HEK293 (cell line): ENCODE results near the gene CRIM1.

Experiments used
- CTCF ChIA-PET: fragments of 350-600 bp; formaldehyde crosslinking; extraction: SDS; loops from one replicate; lab custom pipeline; 2021; ENCODE audit warnings: antibody characterized with exemption; lab: Yijun Ruan, JAX
- POLR2A ChIA-PET: fragments of 300-600 bp; formaldehyde crosslinking; extraction: SDS; loops from one replicate; lab custom pipeline; 2020; ENCODE audit warnings: antibody characterized with exemption, inconsistent platforms; lab: Yijun Ruan, JAX
- H3K27ac ChIP-seq: fragments of 200-500 bp; sonication (Bioruptor generic); 2 replicates; pipeline ENCODE4 v1.5.1; 2014; ENCODE audit warnings: low read depth, low read length, control low read depth, inconsistent platforms; ENCODE audit errors: extremely low read depth
- H3K36me3 ChIP-seq, 2 experiments: fragments of 200-500 bp in 1 of 2; sonication (Bioruptor generic) in 1 of 2; 1 replicate in 1 of 2; 2 replicates in 1 of 2; pipeline ENCODE4 v1.5.1; 2014 to 2017; ENCODE audit warnings: inconsistent platforms in 2 of 2, low read length in 2 of 2; ENCODE audit not compliant: control insufficient read depth in 2 of 2, insufficient read depth in 1 of 2
- H3K4me1 ChIP-seq: fragments of 200-500 bp; sonication (Bioruptor generic); 2 replicates; pipeline ENCODE4 v1.5.1; 2014; ENCODE audit warnings: mild to moderate bottlenecking, low read length, inconsistent platforms; ENCODE audit not compliant: control insufficient read depth, insufficient read depth
- H3K4me3 ChIP-seq: 2 replicates; pipeline ENCODE4 v1.5.1; 2011; ENCODE audit warnings: low read depth, mild to moderate bottlenecking, control low read depth, low read length, moderate library complexity
- H3K9me3 ChIP-seq: fragments of 200-500 bp; sonication (Bioruptor generic); 2 replicates; pipeline ENCODE4 v1.5.1; 2014; ENCODE audit warnings: low read depth, low read length, inconsistent platforms; ENCODE audit not compliant: control insufficient read depth, insufficient read depth
- HOXD13 ChIP-seq: sonication (generic); formaldehyde crosslinking; IDR thresholded peaks from 2 replicates; pipeline ENCODE4 v1.8.0; 2022; ENCODE audit warnings: missing genetic modification reagents, borderline replicate concordance
- MEIS1 ChIP-seq: sonication (generic); formaldehyde crosslinking; IDR thresholded peaks from 2 replicates; pipeline ENCODE4 v1.8.1; 2022; ENCODE audit warnings: missing genetic modification reagents, mild to moderate bottlenecking, borderline replicate concordance
- MYNN ChIP-seq: fragments of 450-650 bp; formaldehyde crosslinking; IDR thresholded peaks from 2 replicates; pipeline ENCODE4 v1.5.1; 2016; ENCODE audit warnings: missing biosample characterization, missing genetic modification characterization, borderline replicate concordance
- SALL2 ChIP-seq: fragments of 450-650 bp; formaldehyde crosslinking; IDR thresholded peaks from 2 replicates; pipeline ENCODE4 v1.5.0; 2017; ENCODE audit warnings: missing biosample characterization, mild to moderate bottlenecking, missing genetic modification characterization, borderline replicate concordance
- YY1 ChIP-seq: fragments of 450-650 bp; formaldehyde crosslinking; IDR thresholded peaks from 2 replicates; pipeline ENCODE4 v1.5.1; 2018; ENCODE audit warnings: missing biosample characterization, missing genetic modification characterization
- ZFHX2 ChIP-seq: fragments of 450-650 bp; formaldehyde crosslinking; conservative IDR thresholded peaks from 2 replicates; pipeline ENCODE4 v1.5.1; 2016; ENCODE audit warnings: missing biosample characterization, missing genetic modification characterization
- ZNF155 ChIP-seq: fragments of 450-650 bp; formaldehyde crosslinking; IDR thresholded peaks from 2 replicates; pipeline ENCODE4 v1.5.1; 2016; ENCODE audit warnings: missing biosample characterization, missing genetic modification characterization
- ZNF169 ChIP-seq: fragments of 450-650 bp; formaldehyde crosslinking; IDR thresholded peaks from 2 replicates; pipeline ENCODE4 v1.5.1; 2016; ENCODE audit warnings: missing biosample characterization, missing genetic modification characterization
- ZNF2 ChIP-seq: fragments of 450-650 bp; formaldehyde crosslinking; IDR thresholded peaks from 2 replicates; pipeline ENCODE4 v1.5.1; 2016; ENCODE audit warnings: missing biosample characterization, missing genetic modification characterization
- ZNF549 ChIP-seq: fragments of 450-650 bp; IDR thresholded peaks from 2 replicates; pipeline ENCODE4 v1.5.1; 2018; ENCODE audit warnings: missing biosample characterization, missing genetic modification characterization, mild to moderate bottlenecking, inconsistent platforms, moderate library complexity
- ZNF596 ChIP-seq: fragments of 450-650 bp; IDR thresholded peaks from 2 replicates; pipeline ENCODE4 v1.5.0; 2018; ENCODE audit warnings: missing biosample characterization, mild to moderate bottlenecking, missing genetic modification characterization, moderate library complexity
- ZNF610 ChIP-seq: fragments of 450-650 bp; formaldehyde crosslinking; IDR thresholded peaks from 2 replicates; pipeline ENCODE4 v1.5.1; 2016; ENCODE audit warnings: missing biosample characterization, missing genetic modification characterization, borderline replicate concordance
- ZNF629 ChIP-seq: fragments of 450-650 bp; formaldehyde crosslinking; IDR thresholded peaks from 2 replicates; pipeline ENCODE4 v1.5.1; 2017; ENCODE audit warnings: missing biosample characterization, missing genetic modification characterization
- ZNF654 ChIP-seq: fragments of 450-650 bp; formaldehyde crosslinking; IDR thresholded peaks from 2 replicates; pipeline ENCODE4 v1.5.1; 2016; ENCODE audit warnings: low read depth, missing biosample characterization, missing genetic modification characterization
- ZNF777 ChIP-seq: fragments of 450-650 bp; formaldehyde crosslinking; IDR thresholded peaks from 2 replicates; pipeline ENCODE4 v1.5.1; 2017; ENCODE audit warnings: missing biosample characterization, missing genetic modification characterization, borderline replicate concordance
- TF ChIP-seq, protein P1 (sequence below): fragments of 450-650 bp; formaldehyde crosslinking; IDR thresholded peaks from 2 replicates; pipeline ENCODE4 v1.5.1; 2016; ENCODE audit warnings: missing biosample characterization, missing genetic modification characterization
- TF ChIP-seq, protein P2 (sequence below): fragments of 450-650 bp; formaldehyde crosslinking; conservative IDR thresholded peaks from 2 replicates; pipeline ENCODE4 v1.5.1; 2016; ENCODE audit warnings: low read depth, missing biosample characterization, missing genetic modification characterization
- TF ChIP-seq, protein P3 (sequence below): fragments of 450-650 bp; formaldehyde crosslinking; IDR thresholded peaks from 2 replicates; pipeline ENCODE4 v1.5.1; 2016; ENCODE audit warnings: missing biosample characterization, missing genetic modification characterization
- TF ChIP-seq, protein P4 (sequence below): fragments of 450-650 bp; formaldehyde crosslinking; IDR thresholded peaks from 2 replicates; pipeline ENCODE4 v1.5.1; 2016; ENCODE audit warnings: missing biosample characterization, missing genetic modification characterization

CRIM1 gene

DNA sequence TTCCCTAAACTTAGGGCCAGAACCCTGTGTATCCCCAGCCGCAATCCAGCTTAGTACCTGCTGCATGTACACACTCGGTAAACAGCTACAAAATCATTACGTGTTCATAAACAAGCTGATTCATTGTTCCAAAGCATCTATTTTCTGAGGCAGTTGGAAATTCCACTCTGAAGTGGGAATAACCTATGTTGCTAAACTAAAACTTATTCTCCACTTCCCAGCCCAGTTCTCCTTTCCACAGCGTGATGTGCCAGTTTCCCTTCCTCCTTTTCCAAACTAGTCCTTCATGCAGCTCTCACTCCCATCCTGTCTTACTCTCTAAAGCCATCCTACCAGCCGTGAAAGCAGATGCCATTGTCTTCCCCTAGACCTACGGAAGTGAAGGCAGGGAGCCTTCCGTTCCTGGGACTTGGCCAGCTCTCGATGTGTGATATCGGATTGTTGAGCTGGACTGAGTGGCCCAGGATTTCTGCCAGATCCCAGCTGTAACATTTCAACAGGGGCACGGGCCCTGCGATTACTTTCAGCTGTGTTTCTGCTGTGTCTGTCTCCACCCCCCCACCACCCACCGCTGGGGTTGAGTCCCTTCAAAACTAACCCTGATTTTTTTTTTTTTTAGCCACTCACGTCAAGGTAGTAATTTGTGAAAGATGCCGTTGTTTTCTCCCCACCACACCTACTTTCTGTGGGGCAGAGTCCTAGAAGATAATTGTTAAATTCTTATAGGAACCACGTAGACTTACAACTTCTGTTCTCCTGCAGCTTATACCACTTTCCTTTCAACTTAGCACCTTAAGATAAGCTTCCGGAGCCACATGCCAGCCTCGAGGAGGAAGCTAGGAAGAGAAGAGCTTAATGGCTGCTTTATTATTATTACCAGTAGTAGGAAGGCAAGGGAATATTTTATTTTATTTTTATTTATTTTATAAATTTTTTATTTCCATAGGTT, 100.9 kb downstream of the CRIM1 start:
- Histone ChIP-seq H3K36me3 (peaks cover 0 to 7% of the 10 kb centered on the region in 2 experiments; a peak in 2 of 3 replicates), H3K27ac (no peak overlapping the region), H3K9me3 (no peaks in the 10 kb centered on the region), H3K4me3 (no peak overlapping the region), H3K4me1 (no peaks in the 10 kb centered on the region)
- no peak for TF ChIP-seq ZNF610 (tag by site-specific recombination)
- TF ChIP-seq, protein P1, sequence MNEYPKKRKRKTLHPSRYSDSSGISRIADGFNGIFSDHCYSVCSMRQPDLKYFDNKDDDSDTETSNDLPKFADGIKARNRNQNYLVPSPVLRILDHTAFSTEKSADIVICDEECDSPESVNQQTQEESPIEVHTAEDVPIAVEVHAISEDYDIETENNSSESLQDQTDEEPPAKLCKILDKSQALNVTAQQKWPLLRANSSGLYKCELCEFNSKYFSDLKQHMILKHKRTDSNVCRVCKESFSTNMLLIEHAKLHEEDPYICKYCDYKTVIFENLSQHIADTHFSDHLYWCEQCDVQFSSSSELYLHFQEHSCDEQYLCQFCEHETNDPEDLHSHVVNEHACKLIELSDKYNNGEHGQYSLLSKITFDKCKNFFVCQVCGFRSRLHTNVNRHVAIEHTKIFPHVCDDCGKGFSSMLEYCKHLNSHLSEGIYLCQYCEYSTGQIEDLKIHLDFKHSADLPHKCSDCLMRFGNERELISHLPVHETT (tag by site-specific recombination), result no peak
- no peak for TF ChIP-seq ZNF169 (tag by site-specific recombination)
- no peak for TF ChIP-seq MYNN (tag by site-specific recombination)
- TF ChIP-seq SALL2 (tag by site-specific recombination), result no peak
- TF ChIP-seq ZNF2 (tag by site-specific recombination), result no peak
- no peak for TF ChIP-seq MEIS1
- TF ChIP-seq ZNF629, result no peak
- TF ChIP-seq ZNF654 (tag by site-specific recombination), result no peak
- TF ChIP-seq ZNF549, result no peak
- TF ChIP-seq, protein P2, sequence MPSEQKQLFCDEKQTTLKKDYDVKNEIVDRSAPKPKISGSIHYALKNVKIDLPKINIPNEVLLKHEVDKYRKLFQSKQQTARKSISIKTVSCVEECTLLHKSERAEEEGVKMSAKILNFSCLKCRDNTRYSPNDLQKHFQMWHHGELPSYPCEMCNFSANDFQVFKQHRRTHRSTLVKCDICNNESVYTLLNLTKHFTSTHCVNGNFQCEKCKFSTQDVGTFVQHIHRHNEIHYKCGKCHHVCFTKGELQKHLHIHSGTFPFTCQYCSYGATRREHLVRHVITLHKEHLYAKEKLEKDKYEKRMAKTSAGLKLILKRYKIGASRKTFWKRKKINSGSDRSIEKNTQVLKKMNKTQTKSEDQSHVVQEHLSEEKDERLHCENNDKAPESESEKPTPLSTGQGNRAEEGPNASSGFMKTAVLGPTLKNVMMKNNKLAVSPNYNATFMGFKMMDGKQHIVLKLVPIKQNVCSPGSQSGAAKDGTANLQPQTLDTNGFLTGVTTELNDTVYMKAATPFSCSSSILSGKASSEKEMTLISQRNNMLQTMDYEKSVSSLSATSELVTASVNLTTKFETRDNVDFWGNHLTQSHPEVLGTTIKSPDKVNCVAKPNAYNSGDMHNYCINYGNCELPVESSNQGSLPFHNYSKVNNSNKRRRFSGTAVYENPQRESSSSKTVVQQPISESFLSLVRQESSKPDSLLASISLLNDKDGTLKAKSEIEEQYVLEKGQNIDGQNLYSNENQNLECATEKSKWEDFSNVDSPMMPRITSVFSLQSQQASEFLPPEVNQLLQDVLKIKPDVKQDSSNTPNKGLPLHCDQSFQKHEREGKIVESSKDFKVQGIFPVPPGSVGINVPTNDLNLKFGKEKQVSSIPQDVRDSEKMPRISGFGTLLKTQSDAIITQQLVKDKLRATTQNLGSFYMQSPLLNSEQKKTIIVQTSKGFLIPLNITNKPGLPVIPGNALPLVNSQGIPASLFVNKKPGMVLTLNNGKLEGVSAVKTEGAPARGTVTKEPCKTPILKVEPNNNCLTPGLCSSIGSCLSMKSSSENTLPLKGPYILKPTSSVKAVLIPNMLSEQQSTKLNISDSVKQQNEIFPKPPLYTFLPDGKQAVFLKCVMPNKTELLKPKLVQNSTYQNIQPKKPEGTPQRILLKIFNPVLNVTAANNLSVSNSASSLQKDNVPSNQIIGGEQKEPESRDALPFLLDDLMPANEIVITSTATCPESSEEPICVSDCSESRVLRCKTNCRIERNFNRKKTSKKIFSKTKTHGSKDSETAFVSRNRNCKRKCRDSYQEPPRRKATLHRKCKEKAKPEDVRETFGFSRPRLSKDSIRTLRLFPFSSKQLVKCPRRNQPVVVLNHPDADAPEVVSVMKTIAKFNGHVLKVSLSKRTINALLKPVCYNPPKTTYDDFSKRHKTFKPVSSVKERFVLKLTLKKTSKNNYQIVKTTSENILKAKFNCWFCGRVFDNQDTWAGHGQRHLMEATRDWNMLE (tag by site-specific recombination), result no peak
- TF ChIP-seq YY1 (tag by site-specific recombination), result no peak
- TF ChIP-seq ZNF596 (tag by site-specific recombination), result no peak
- TF ChIP-seq HOXD13 (CRISPR knock-in tag), result no peak
- no peak for TF ChIP-seq ZFHX2 (tag by site-specific recombination)
- TF ChIP-seq, protein P3, sequence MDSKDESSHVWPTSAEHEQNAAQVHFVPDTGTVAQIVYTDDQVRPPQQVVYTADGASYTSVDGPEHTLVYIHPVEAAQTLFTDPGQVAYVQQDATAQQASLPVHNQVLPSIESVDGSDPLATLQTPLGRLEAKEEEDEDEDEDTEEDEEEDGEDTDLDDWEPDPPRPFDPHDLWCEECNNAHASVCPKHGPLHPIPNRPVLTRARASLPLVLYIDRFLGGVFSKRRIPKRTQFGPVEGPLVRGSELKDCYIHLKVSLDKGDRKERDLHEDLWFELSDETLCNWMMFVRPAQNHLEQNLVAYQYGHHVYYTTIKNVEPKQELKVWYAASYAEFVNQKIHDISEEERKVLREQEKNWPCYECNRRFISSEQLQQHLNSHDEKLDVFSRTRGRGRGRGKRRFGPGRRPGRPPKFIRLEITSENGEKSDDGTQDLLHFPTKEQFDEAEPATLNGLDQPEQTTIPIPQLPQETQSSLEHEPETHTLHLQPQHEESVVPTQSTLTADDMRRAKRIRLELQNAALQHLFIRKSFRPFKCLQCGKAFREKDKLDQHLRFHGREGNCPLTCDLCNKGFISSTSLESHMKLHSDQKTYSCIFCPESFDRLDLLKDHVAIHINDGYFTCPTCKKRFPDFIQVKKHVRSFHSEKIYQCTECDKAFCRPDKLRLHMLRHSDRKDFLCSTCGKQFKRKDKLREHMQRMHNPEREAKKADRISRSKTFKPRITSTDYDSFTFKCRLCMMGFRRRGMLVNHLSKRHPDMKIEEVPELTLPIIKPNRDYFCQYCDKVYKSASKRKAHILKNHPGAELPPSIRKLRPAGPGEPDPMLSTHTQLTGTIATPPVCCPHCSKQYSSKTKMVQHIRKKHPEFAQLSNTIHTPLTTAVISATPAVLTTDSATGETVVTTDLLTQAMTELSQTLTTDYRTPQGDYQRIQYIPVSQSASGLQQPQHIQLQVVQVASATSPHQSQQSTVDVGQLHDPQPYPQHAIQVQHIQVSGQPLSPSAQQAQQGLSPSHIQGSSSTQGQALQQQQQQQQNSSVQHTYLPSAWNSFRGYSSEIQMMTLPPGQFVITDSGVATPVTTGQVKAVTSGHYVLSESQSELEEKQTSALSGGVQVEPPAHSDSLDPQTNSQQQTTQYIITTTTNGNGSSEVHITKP (tag by site-specific recombination), result no peak
- TF ChIP-seq ZNF155 (tag by site-specific recombination), result no peak
- TF ChIP-seq, protein P4, sequence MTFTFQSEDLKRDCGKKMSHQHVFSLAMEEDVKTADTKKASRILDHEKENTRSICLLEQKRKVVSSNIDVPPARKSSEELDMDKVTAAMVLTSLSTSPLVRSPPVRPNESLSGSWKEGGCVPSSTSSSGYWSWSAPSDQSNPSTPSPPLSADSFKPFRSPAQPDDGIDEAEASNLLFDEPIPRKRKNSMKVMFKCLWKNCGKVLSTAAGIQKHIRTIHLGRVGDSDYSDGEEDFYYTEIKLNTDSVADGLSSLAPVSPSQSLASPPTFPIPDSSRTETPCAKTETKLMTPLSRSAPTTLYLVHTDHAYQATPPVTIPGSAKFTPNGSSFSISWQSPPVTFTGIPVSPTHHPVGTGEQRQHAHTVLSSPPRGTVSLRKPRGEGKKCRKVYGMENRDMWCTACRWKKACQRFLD (tag by site-specific recombination), result no peak
- no peak for TF ChIP-seq ZNF777 (tag by site-specific recombination)
- POLR2A ChIA-PET, result no interaction called here
- CTCF ChIA-PET, result interaction anchor here (0.7 to 1.7 kb wide), 2 partner anchors 104 to 483 kb away, joined by 4 read pairs; no protein-coding TSS in a partner anchor
